Neutrophil (primary cell): ENCODE data around the gene PUSL1.

Source experiments
- H3K27ac ChIP-seq: fragments of 200-600 bp; sonication (generic); 2 replicates; pipeline ENCODE4 v1.5.1; 2016; ENCODE audit warnings: mild to moderate bottlenecking, moderate library complexity
- H3K27me3 ChIP-seq: fragments of 200-600 bp; sonication (generic); 2 replicates; pipeline ENCODE4 v1.6.0; 2016; ENCODE audit warnings: mild to moderate bottlenecking
- H3K36me3 ChIP-seq: fragments of 200-600 bp; sonication (generic); 2 replicates; pipeline ENCODE4 v1.5.1; 2017
- H3K4me1 ChIP-seq, 2 experiments: fragments of 200-600 bp in 1 of 2; sonication (generic) in 1 of 2; 1 replicate in 1 of 2; 2 replicates in 1 of 2; pipeline versions ENCODE4 v1.5.1 to v1.6.1; 2013 to 2016; ENCODE audit warnings: low read depth in 1 of 2, low read length in 1 of 2, mild to moderate bottlenecking in 1 of 2, moderate library complexity in 1 of 2; ENCODE audit not compliant: control insufficient read depth in 1 of 2, insufficient read depth in 1 of 2
- H3K4me3 ChIP-seq, 2 experiments: fragments of 200-600 bp in 1 of 2; sonication (generic) in 1 of 2; 1 replicate in 1 of 2; 2 replicates in 1 of 2; pipeline ENCODE4 v1.5.1; 2013 to 2016; ENCODE audit warnings: low read depth in 1 of 2, low read length in 1 of 2, mild to moderate bottlenecking in 1 of 2, moderate library complexity in 1 of 2
- H3K9me3 ChIP-seq: fragments of 200-600 bp; sonication (generic); 2 replicates; pipeline ENCODE4 v1.5.1; 2016
- CTCF ChIP-seq: fragments of 200-600 bp; sonication (generic); IDR thresholded peaks from 2 replicates; pipeline ENCODE4 v1.5.1; 2016; ENCODE audit warnings: antibody characterized with exemption

PUSL1 gene

GRCh38 chr1:1322952-1323351 lies 14.6 kb downstream of the PUSL1 start:
- no peak overlapping the region for H3K27ac ChIP-seq
- peaks cover 51% of the 10 kb centered on the region for H3K36me3 ChIP-seq
- H3K27me3 ChIP-seq: no peaks in the 10 kb centered on the region
- no peak for TF ChIP-seq CTCF
- no peak overlapping the region for H3K4me3 ChIP-seq
- H3K4me1 ChIP-seq: peaks cover 26 to 33% of the 10 kb centered on the region in 2 experiments
- H3K9me3 ChIP-seq: no peaks in the 10 kb centered on the region

DNA sequence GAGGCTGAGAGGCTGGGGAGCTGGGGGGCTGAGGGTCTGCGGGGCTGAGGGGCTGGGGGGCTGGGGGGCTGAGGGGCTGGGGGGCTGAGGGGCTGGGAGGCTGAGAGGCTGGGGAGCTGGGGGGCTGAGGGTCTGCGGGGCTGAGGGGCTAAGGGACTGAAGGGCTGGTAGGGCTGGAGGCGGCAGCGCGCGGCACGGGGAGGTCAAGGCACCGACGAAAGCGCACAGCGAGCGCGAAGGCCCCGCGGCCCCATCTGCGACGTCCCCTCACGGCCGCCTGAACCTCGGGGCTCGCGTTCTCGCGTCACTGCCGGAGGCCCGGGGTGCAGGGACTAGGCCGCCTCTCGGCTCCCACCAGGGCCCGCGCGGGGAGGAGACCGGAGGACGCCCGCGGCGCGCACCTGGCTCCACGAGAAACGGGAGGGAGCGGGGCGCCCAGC lies 15.7 kb downstream of the PUSL1 start:
- peaks cover 51% of the 10 kb centered on the region for H3K36me3 ChIP-seq
- no peaks in the 10 kb centered on the region for H3K9me3 ChIP-seq
- no peak for TF ChIP-seq CTCF
- H3K27ac ChIP-seq: peak overlapping the region; percentile 82
- peaks cover 26 to 33% of the 10 kb centered on the region in 2 experiments for H3K4me1 ChIP-seq
- H3K4me3 ChIP-seq: peak overlapping the region; percentile 82 to 94
- no peaks in the 10 kb centered on the region for H3K27me3 ChIP-seq

DNA sequence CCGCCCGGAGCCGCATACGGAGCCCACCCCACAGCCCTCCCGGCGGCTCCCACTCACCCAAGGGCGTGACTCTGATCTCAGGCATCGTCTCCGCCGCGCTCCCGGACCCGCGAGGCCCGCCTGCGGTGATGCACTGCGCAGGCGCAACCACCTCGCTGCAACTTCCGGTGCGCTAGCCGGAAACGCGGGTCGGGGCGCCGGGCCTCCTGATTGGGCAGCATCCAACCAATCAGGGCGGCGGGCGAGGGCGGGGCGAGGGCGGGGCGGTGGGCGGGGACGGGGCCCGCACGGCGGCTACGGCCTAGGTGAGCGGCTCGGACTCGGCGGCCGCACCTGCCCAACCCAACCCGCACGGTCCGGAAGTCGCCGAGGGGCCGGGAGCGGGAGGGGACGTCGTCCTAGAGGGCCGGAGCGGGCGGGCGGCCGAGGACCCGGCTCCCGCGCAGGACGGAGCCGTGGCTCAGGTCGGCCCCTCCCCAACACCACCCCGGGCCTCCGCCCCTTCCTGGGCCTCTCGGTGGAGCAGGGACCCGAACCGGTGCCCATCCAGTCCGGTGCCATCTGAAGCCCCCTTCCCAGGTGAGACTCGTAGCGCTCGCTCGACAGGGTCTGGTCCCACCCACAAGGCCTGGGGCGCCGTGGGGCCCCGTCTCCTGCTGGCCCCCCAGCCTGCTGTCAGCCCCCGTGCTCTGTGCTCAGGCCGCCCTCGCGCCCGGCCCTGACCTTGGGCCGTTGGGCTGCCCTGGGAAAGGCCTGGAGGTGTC lies 16.3 kb downstream of the PUSL1 start, which contains the start of the genes CPTP and INTS11:
CPTP (plus strand) TSS at position 279 of the 764 bp plus-strand sequence. CDS start 2,109 bp downstream, outside the sequence.
INTS11 (minus strand) TSS at position 137 of the 764 bp plus-strand sequence; CDS start at position 85, 52 bp downstream.
- TF ChIP-seq CTCF: peak; percentile 15

GRCh38 chr1:1325288-1326074 lies 17.1 kb downstream of the PUSL1 start:
- no peaks in the 10 kb centered on the region for H3K27me3 ChIP-seq
- H3K4me1 ChIP-seq: peaks cover 26 to 33% of the 10 kb centered on the region in 2 experiments
- H3K36me3 ChIP-seq: peaks cover 38% of the 10 kb centered on the region
- peak overlapping the region; percentile 82 for H3K27ac ChIP-seq
- H3K4me3 ChIP-seq: peak overlapping the region; percentile 82 to 94
- TF ChIP-seq CTCF: no peak
- H3K9me3 ChIP-seq: no peaks in the 10 kb centered on the region

More for the DNA sequence above, 16.3 kb downstream of the PUSL1 start, which contains the start of the genes CPTP and INTS11:
- H3K27me3 ChIP-seq: no peaks in the 10 kb centered on the region
- peak within 1 kb of the TSS; percentile 82 to 94 for H3K4me3 ChIP-seq
- H3K36me3 ChIP-seq: peaks cover 46% of the 10 kb centered on the region
- H3K27ac ChIP-seq: peak within 1 kb of the TSS; percentile 82
- peaks cover 26 to 33% of the 10 kb centered on the region in 2 experiments for H3K4me1 ChIP-seq
- H3K9me3 ChIP-seq: no peaks in the 10 kb centered on the region

- no peaks in the 10 kb centered on the region for H3K27me3 ChIP-seq
- peaks cover 32% of the 10 kb centered on the region for H3K36me3 ChIP-seq
- H3K27ac ChIP-seq: no peak overlapping the region
- peak overlapping the region in 1 of 2 experiments; percentile 82 for H3K4me3 ChIP-seq
- no peak for TF ChIP-seq CTCF
- H3K4me1 ChIP-seq: peaks cover 28 to 33% of the 10 kb centered on the region in 2 experiments
- H3K9me3 ChIP-seq: no peaks in the 10 kb centered on the region
Measured at GRCh38 chr1:1326075-1326605, 17.7 kb downstream of the PUSL1 start.
